Activated CD8-positive, alpha-beta T cell treated with anti-CD3 and anti-CD28 coated beads for 36 hours (primary cell): ENCODE measurements around the gene TTC23L. TPM values are rescaled to one million over a fixed set of nuclear protein-coding genes. Genes with fewer than 3 reads are reported as not detected.

Experiments used
- ATAC-seq: fragments of 200-7000 bp; cut with Tn5 transposase; one replicate; pipeline ENCODE4 v1.10.0; 2021; ENCODE audit warnings: mild to moderate bottlenecking, moderate library complexity
- CTCF ChIA-PET: fragments of 350-600 bp; sonication (Branson Sonifier 250); formaldehyde crosslinking; loops from one replicate; lab custom pipeline; 2021; ENCODE audit warnings: antibody characterized with exemption; lab: Charles Lee
- POLR2A ChIA-PET: fragments of 350-600 bp; sonication (Branson Sonifier 250); formaldehyde crosslinking; loops from one replicate; lab custom pipeline; 2021; ENCODE audit warnings: antibody characterized with exemption; lab: Charles Lee
- DNase-seq: peaks from one replicate; pipeline ENCODE4 v3.0.0-alpha.2; 2020
- H3K27ac Mint-ChIP-seq: one replicate; pipeline ENCODE4 v1.8.0; 2021; ENCODE audit warnings: mild to moderate bottlenecking, mixed read lengths
- H3K27me3 Mint-ChIP-seq: one replicate; pipeline ENCODE4 v1.8.0; 2021; ENCODE audit warnings: mixed read lengths
- H3K36me3 Mint-ChIP-seq: one replicate; pipeline ENCODE4 v1.8.0; 2021; ENCODE audit warnings: low read depth, mixed read lengths
- H3K4me1 Mint-ChIP-seq: one replicate; pipeline ENCODE4 v1.8.0; 2021; ENCODE audit warnings: low read depth, mixed read lengths
- H3K4me3 Mint-ChIP-seq: one replicate; pipeline ENCODE4 v1.8.0; 2021; ENCODE audit warnings: mild to moderate bottlenecking, moderate library complexity, mixed read lengths
- H3K9me3 Mint-ChIP-seq: one replicate; pipeline ENCODE4 v1.8.0; 2021; ENCODE audit warnings: mixed read lengths
- intact Hi-C: fragments of 100-400 bp; cut with micrococcal nuclease; formaldehyde crosslinking; loops from one replicate; pipeline ENCODE4 v1.10.0; 2022
- total RNA-seq, 2 experiments: library from RNA; stranded (reverse); gene quantifications; one replicate each; pipeline ENCODE4 v1.2.3, GENCODE V29; 2021
- TF ChIP-seq, protein P1 (sequence below): fragments of 200-600 bp; IDR thresholded peaks from one replicate; pipeline ENCODE4 v1.8.0; 2022; ENCODE audit warnings: antibody characterized with exemption, mild to moderate bottlenecking

Gene TTC23L
- total RNA-seq, 2 experiments from 2014 or later: 0.22 to 0.41 TPM

DNA sequence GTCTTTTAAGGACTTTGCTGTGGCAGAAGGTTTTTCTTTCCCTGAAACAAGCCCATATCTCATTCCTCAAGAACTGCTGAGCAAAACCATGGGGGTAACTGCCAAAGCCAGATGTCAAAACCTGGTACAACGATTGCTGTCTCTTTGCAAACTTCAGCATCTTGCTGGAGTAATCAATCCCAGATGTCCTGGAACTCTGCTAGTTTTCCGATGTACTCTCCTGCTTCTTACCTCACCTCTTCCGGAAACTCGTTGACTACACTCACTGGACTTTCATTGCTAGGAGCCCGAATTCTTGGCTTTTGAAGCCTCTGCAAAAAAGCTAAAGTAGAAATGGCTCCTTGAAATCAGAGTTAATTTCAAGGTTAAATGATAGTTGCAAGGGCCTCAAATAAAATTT, 53.0 kb downstream of the TTC23L start:
- POLR2A ChIA-PET: interaction anchor here (1.4 kb wide), 1 partner anchor 20 kb away, joined by 5 read pairs; no protein-coding TSS in a partner anchor
- CTCF ChIA-PET: interaction anchor here (2.3 kb wide), 1 partner anchor 405 kb away, joined by 10 read pairs; no protein-coding TSS in a partner anchor
- Mint-ChIP-seq H3K36me3 (no peaks in the 10 kb centered on the region), H3K9me3 (no peaks in the 10 kb centered on the region), H3K27me3 (no peaks in the 10 kb centered on the region), H3K4me1 (no peaks in the 10 kb centered on the region), H3K4me3 (no peak overlapping the region), H3K27ac (no peak overlapping the region)
- TF ChIP-seq, protein P1, sequence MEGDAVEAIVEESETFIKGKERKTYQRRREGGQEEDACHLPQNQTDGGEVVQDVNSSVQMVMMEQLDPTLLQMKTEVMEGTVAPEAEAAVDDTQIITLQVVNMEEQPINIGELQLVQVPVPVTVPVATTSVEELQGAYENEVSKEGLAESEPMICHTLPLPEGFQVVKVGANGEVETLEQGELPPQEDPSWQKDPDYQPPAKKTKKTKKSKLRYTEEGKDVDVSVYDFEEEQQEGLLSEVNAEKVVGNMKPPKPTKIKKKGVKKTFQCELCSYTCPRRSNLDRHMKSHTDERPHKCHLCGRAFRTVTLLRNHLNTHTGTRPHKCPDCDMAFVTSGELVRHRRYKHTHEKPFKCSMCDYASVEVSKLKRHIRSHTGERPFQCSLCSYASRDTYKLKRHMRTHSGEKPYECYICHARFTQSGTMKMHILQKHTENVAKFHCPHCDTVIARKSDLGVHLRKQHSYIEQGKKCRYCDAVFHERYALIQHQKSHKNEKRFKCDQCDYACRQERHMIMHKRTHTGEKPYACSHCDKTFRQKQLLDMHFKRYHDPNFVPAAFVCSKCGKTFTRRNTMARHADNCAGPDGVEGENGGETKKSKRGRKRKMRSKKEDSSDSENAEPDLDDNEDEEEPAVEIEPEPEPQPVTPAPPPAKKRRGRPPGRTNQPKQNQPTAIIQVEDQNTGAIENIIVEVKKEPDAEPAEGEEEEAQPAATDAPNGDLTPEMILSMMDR: no peak
- ATAC-seq (no peak), DNase-seq (no peak)
- intact Hi-C loops: no loop called here

DNA sequence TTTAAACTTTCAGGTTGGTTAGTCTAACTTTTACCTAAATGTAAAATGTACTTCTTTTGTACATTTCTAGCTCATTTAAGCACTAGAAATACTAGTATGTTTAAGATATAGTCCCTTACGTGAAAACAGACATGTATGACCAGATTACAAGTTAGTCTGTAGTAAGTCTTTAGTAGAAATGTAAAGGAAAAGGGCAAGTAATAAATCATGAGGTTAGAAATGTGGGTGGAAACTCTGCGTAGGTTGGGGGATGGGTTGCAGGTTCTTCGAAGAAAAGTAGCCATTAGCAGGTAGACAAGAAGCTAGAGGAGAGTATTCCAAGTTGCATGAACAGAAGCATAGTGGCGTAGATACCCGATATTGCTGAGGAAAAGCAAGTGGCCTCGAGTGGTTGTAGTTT, 53.5 kb downstream of the TTC23L start:
- no peaks in the 10 kb centered on the region for H3K4me1 Mint-ChIP-seq
- no peaks in the 10 kb centered on the region for H3K9me3 Mint-ChIP-seq
- no peak for DNase-seq
- intact Hi-C loops: no loop called here
- H3K27me3 Mint-ChIP-seq: no peaks in the 10 kb centered on the region
- POLR2A ChIA-PET: interaction anchor here (0.6 to 1.4 kb wide), 2 partner anchors 19 to 43 kb away, joined by 3 to 5 read pairs; no protein-coding TSS in a partner anchor
- no peaks in the 10 kb centered on the region for H3K36me3 Mint-ChIP-seq
- TF ChIP-seq, protein P1: no peak
- CTCF ChIA-PET: interaction anchor here (1.6 to 2.3 kb wide), 3 partner anchors 11 to 406 kb away, joined by 5 to 10 read pairs (median 8); no protein-coding TSS in a partner anchor
- no peak for ATAC-seq
- H3K27ac Mint-ChIP-seq: no peak overlapping the region
- no peak overlapping the region for H3K4me3 Mint-ChIP-seq

DNA sequence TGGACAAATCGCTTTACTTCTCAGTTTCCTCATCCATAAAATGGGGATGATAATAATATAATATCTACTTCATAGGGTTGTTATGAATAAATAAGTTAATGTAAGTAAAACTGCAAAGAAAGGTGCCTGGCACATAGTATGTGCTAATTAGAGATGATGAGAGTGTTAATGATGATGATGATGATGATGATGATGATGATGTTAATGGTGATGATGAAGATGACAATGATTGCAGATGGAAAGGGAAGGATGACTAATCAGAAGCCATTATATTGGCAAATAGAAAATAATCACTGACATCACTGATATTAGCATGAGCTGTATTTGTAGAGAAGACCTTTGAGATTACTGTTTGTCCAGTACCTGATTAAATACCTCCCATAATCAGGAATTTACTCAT, 55.8 kb downstream of the TTC23L start:
- H3K27me3 Mint-ChIP-seq: no peaks in the 10 kb centered on the region
- no peak overlapping the region for H3K27ac Mint-ChIP-seq
- CTCF ChIA-PET: no interaction called here
- POLR2A ChIA-PET: no interaction called here
- intact Hi-C loops: loop anchor here (5.0 kb wide), 1 partner anchor 407 kb away; no protein-coding TSS in a partner anchor
- no peak overlapping the region for H3K4me3 Mint-ChIP-seq
- H3K4me1 Mint-ChIP-seq: no peaks in the 10 kb centered on the region
- no peak for DNase-seq
- no peaks in the 10 kb centered on the region for H3K36me3 Mint-ChIP-seq
- no peaks in the 10 kb centered on the region for H3K9me3 Mint-ChIP-seq
- no peak for ATAC-seq
- TF ChIP-seq, protein P1: no peak

DNA sequence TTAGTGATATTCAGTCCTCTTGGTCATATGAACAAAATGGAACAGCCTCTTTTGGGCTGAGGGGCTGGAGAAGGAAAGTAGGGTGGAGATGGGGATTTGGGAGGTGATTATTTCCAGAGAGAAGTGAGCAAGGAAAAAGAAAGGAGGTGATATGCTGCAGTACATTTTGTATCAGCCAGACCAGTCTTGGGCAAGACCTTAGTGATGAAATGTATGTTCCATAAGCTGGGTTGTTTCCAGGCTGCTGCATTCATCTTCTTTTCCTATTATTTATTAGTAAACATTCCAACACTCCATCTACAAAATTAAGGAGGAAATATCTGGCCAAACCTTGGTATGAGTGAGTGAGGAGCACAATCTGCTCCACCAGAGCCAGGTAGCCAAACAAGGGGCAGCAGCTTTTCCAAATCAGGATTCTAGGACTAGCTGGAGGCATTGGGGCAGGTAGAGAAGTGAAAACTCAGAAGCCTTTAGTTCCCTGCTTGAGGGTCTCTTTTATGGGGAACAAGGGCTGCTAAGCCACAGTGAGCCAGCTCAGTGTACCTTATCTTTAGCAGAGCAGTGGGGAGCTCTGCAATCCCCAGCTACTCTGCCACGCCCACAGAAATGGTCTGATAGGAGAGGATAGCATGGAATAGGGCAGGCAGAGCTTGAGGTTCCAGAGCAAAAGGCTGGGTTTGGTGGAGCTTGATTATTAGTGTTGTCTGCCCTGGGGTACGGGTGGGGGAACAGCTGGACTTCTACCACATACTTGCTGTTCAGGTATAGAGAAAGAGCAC, 56.9 kb downstream of the TTC23L start:
- H3K9me3 Mint-ChIP-seq: no peaks in the 10 kb centered on the region
- intact Hi-C loops: loop anchor here (5.0 kb wide), 1 partner anchor 409 kb away; no protein-coding TSS in a partner anchor
- POLR2A ChIA-PET: interaction anchor here (0.9 kb wide), 1 partner anchor 18 kb away, joined by 3 read pairs; no protein-coding TSS in a partner anchor

More for the DNA sequence above, 56.9 kb downstream of the TTC23L start:
- H3K27me3 Mint-ChIP-seq: no peaks in the 10 kb centered on the region
- CTCF ChIA-PET: interaction anchor here (0.8 to 1.6 kb wide), 2 partner anchors 14 to 410 kb away, joined by 3 to 4 read pairs; no protein-coding TSS in a partner anchor
- H3K27ac Mint-ChIP-seq: no peak overlapping the region
- no peak overlapping the region for H3K4me3 Mint-ChIP-seq
- TF ChIP-seq, protein P1: no peak
- no peak for ATAC-seq
- DNase-seq: no peak
- no peaks in the 10 kb centered on the region for H3K4me1 Mint-ChIP-seq
- H3K36me3 Mint-ChIP-seq: no peaks in the 10 kb centered on the region
